Measurements from ENCODE around the gene MBOAT2.
"Not testable (repeated sequence)": the region's sequence is repeated elsewhere in the genome, so short reads cannot be mapped to it uniquely, and the experiment has no call there.

MBOAT2 gene

GRCh38 chr2:8965216-8965969 lies 38.1 kb downstream of the MBOAT2 start:
- in situ Hi-C loops (cut with MboI; ENCODE audit: low sequenced_read_pairs) = no loop called here

GRCh38 chr2:8962890-8963289 lies 40.6 kb downstream of the MBOAT2 start:
- in situ Hi-C loops (cut with MboI; ENCODE audit: low sequenced_read_pairs) = no loop called here

- in situ Hi-C loops (cut with MboI; ENCODE audit: low sequenced_read_pairs) = no loop called here
These were observed 45.9 kb downstream of the MBOAT2 start for GRCh38 chr2:8957628-8958027.

- in situ Hi-C loops (cut with MboI; ENCODE audit: low sequenced_read_pairs) = no loop called here
These were observed 46.7 kb downstream of the MBOAT2 start for GRCh38 chr2:8956774-8957173.

GRCh38 chr2:8954990-8955389 lies 48.5 kb downstream of the MBOAT2 start:
- in situ Hi-C loops (cut with MboI; ENCODE audit: low sequenced_read_pairs) = no loop called here

- in situ Hi-C loops (cut with MboI; ENCODE audit: low sequenced_read_pairs) = no loop called here
These were observed 50.0 kb downstream of the MBOAT2 start for GRCh38 chr2:8953525-8953924.

GRCh38 chr2:8939486-8940114 lies 63.9 kb downstream of the MBOAT2 start:
- in situ Hi-C loops (cut with MboI; ENCODE audit: low sequenced_read_pairs) = no loop called here

- in situ Hi-C loops (cut with MboI; ENCODE audit: low sequenced_read_pairs) = no loop called here
These were observed 65.1 kb downstream of the MBOAT2 start for GRCh38 chr2:8938384-8938783.

GRCh38 chr2:8935982-8936381 lies 67.5 kb downstream of the MBOAT2 start:
- in situ Hi-C loops (cut with MboI; ENCODE audit: low sequenced_read_pairs) = no loop called here

- in situ Hi-C loops (cut with MboI; ENCODE audit: low sequenced_read_pairs) = no loop called here
These were observed 69.1 kb downstream of the MBOAT2 start for GRCh38 chr2:8934338-8934737.

- in situ Hi-C loops (cut with MboI; ENCODE audit: low sequenced_read_pairs) = no loop called here
These were observed 70.8 kb downstream of the MBOAT2 start for GRCh38 chr2:8932702-8933101.

- in situ Hi-C loops (cut with MboI; ENCODE audit: low sequenced_read_pairs) = not testable (repeated sequence)
These were observed 73.3 kb downstream of the MBOAT2 start for GRCh38 chr2:8930185-8930584.

GRCh38 chr2:8929128-8929527 lies 74.4 kb downstream of the MBOAT2 start:
- in situ Hi-C loops (cut with MboI; ENCODE audit: low sequenced_read_pairs) = no loop called here

- in situ Hi-C loops (cut with MboI; ENCODE audit: low sequenced_read_pairs) = no loop called here
These were observed 75.7 kb downstream of the MBOAT2 start for GRCh38 chr2:8927510-8928455.

GRCh38 chr2:8926356-8926755 lies 77.1 kb downstream of the MBOAT2 start:
- in situ Hi-C loops (cut with MboI; ENCODE audit: low sequenced_read_pairs) = no loop called here

- in situ Hi-C loops (cut with MboI; ENCODE audit: low sequenced_read_pairs) = no loop called here
These were observed 78.1 kb downstream of the MBOAT2 start for GRCh38 chr2:8925411-8925810.

GRCh38 chr2:8923183-8923582 lies 80.3 kb downstream of the MBOAT2 start:
- in situ Hi-C loops (cut with MboI; ENCODE audit: low sequenced_read_pairs) = no loop called here

GRCh38 chr2:8922431-8922830 lies 81.1 kb downstream of the MBOAT2 start:
- in situ Hi-C loops (cut with MboI; ENCODE audit: low sequenced_read_pairs) = no loop called here

GRCh38 chr2:8918412-8918811 lies 85.1 kb downstream of the MBOAT2 start:
- in situ Hi-C loops (cut with MboI; ENCODE audit: low sequenced_read_pairs) = no loop called here

- in situ Hi-C loops (cut with MboI; ENCODE audit: low sequenced_read_pairs) = no loop called here
These were observed 87.5 kb downstream of the MBOAT2 start for GRCh38 chr2:8915941-8916340.

GRCh38 chr2:8913767-8914166 lies 89.7 kb downstream of the MBOAT2 start:
- in situ Hi-C loops (cut with MboI; ENCODE audit: low sequenced_read_pairs) = not testable (repeated sequence)
